Nucleus accumbens (tissue), 56 donors: ENCODE results near the gene MAML3.

Experiments used
- DNase-seq, 56 donors: peaks; one replicate each; lab custom pipeline; 2025; lab: John Stamatoyannopoulos, UW

MAML3 gene

GRCh38 chr4:140153718-140154571 lies at the start of gene MAML3:
Gene MAML3 (minus strand): TSS chr4:140154184. CDS start chr4:140153327, 857 bp downstream.
- peak in 55 of 56 donors; percentile 26 to 92 (median 85) for DNase-seq

GRCh38 chr4:140198942-140199341 lies 45.0 kb upstream of the MAML3 start:
- DNase-seq = no peak

GRCh38 chr4:140195806-140196205 lies 41.8 kb upstream of the MAML3 start:
- no peak for DNase-seq

- DNase-seq = no peak
Observed at GRCh38 chr4:140189805-140190204, 35.8 kb upstream of the MAML3 start.

- DNase-seq = no peak
Observed at GRCh38 chr4:140188975-140189374, 35.0 kb upstream of the MAML3 start.

GRCh38 chr4:140187316-140187695 lies 33.3 kb upstream of the MAML3 start:
- no peak for DNase-seq

- no peak for DNase-seq
Observed at GRCh38 chr4:140186651-140187315, 32.8 kb upstream of the MAML3 start.

- DNase-seq = no peak
Observed at GRCh38 chr4:140186082-140186438, 32.1 kb upstream of the MAML3 start.

GRCh38 chr4:140185412-140186081 lies 31.6 kb upstream of the MAML3 start:
- no peak for DNase-seq

GRCh38 chr4:140183270-140183669 lies 29.3 kb upstream of the MAML3 start:
- DNase-seq = no peak

- no peak for DNase-seq
Observed at GRCh38 chr4:140180577-140180976, 26.6 kb upstream of the MAML3 start.

GRCh38 chr4:140176735-140177134 lies 22.8 kb upstream of the MAML3 start:
- DNase-seq = no peak

GRCh38 chr4:140174543-140174942 lies 20.6 kb upstream of the MAML3 start:
- DNase-seq = no peak

GRCh38 chr4:140172960-140173359 lies 19.0 kb upstream of the MAML3 start:
- no peak for DNase-seq

- no peak for DNase-seq
Observed at GRCh38 chr4:140170299-140170698, 16.3 kb upstream of the MAML3 start.

GRCh38 chr4:140168936-140169335 lies 15.0 kb upstream of the MAML3 start:
- no peak for DNase-seq

GRCh38 chr4:140168474-140168873 lies 14.5 kb upstream of the MAML3 start:
- DNase-seq = no peak

GRCh38 chr4:140163029-140163810 lies 9.2 kb upstream of the MAML3 start:
- DNase-seq = no peak

GRCh38 chr4:140162596-140162995 lies 8.6 kb upstream of the MAML3 start:
- DNase-seq = no peak

GRCh38 chr4:140158365-140159030 lies 4.5 kb upstream of the MAML3 start:
- DNase-seq = no peak
